GM23338 (cell line): ENCODE measurements around the gene AGAP1. TPM values are rescaled to one million over a fixed set of nuclear protein-coding genes. Genes with fewer than 3 reads are reported as not detected.

ENCODE experiments used
- ATAC-seq: fragments of 200-7000 bp; cut with Tn5 transposase; 3 replicates; pipeline ENCODE4 v1.9.1; 2020
- DNase-seq: peaks from one replicate; pipeline ENCODE4 v3.0.0-alpha.2; 2015; ENCODE audit warnings: low spot score
- H2AFZ ChIP-seq: fragments of 200-600 bp; sonication (generic); 2 replicates; pipeline ENCODE4 v1.8.0; 2016; ENCODE audit warnings: antibody characterized with exemption, mild to moderate bottlenecking, moderate library complexity
- H3F3A ChIP-seq: fragments of 200-600 bp; sonication (generic); replicated peaks from 2 replicates; pipeline ENCODE4 v1.8.0; 2017; ENCODE audit warnings: antibody characterized with exemption, mixed run types, low read depth
- H3K27ac ChIP-seq: fragments of 200-600 bp; sonication (generic); 2 replicates; pipeline ENCODE4 v1.6.1; 2016; ENCODE audit warnings: low read depth
- H3K27me3 ChIP-seq: fragments of 200-600 bp; sonication (generic); 2 replicates; pipeline ENCODE4 v1.8.0; 2016; ENCODE audit warnings: mild to moderate bottlenecking, mixed run types, moderate library complexity; ENCODE audit not compliant: insufficient read depth
- H3K36me3 ChIP-seq: fragments of 200-600 bp; sonication (generic); 2 replicates; pipeline ENCODE4 v1.8.0; 2016; ENCODE audit warnings: mild to moderate bottlenecking; ENCODE audit not compliant: insufficient read depth
- H3K4me1 ChIP-seq: fragments of 200-600 bp; sonication (generic); 2 replicates; pipeline ENCODE4 v1.8.0; 2016; ENCODE audit warnings: mild to moderate bottlenecking, moderate library complexity; ENCODE audit not compliant: insufficient read depth
- H3K4me2 ChIP-seq: fragments of 200-600 bp; sonication (generic); 2 replicates; pipeline ENCODE4 v1.7.1; 2017; ENCODE audit warnings: mixed run types
- H3K4me3 ChIP-seq: fragments of 200-600 bp; sonication (generic); 2 replicates; pipeline ENCODE4 v1.6.1; 2016; ENCODE audit warnings: mixed run types
- H3K79me2 ChIP-seq: fragments of 200-600 bp; sonication (generic); replicated peaks from 2 replicates; pipeline ENCODE4 v1.8.0; 2017; ENCODE audit warnings: mild to moderate bottlenecking; ENCODE audit not compliant: insufficient read depth
- H3K9me2 ChIP-seq: fragments of 200-600 bp; sonication (generic); 2 replicates; pipeline ENCODE4 v1.8.0; 2017; ENCODE audit not compliant: insufficient read depth
- H4K20me1 ChIP-seq: fragments of 200-600 bp; sonication (generic); replicated peaks from 2 replicates; pipeline ENCODE4 v1.8.0; 2017; ENCODE audit warnings: mild to moderate bottlenecking; ENCODE audit not compliant: insufficient read depth
- H3K27ac Mint-ChIP-seq: 2 replicates; pipeline ENCODE4 v1.8.0; 2020; ENCODE audit warnings: inconsistent platforms, mild to moderate bottlenecking, moderate library complexity, mixed read lengths
- H3K27me3 Mint-ChIP-seq: 3 replicates; pipeline ENCODE4 v1.8.0; 2022; ENCODE audit warnings: low read depth, mild to moderate bottlenecking, moderate library complexity, mixed read lengths, inconsistent platforms; ENCODE audit not compliant: insufficient read depth, poor library complexity
- H3K36me3 Mint-ChIP-seq: 3 replicates; pipeline ENCODE4 v1.8.0; 2021; ENCODE audit warnings: low read depth, mild to moderate bottlenecking, inconsistent platforms, moderate library complexity, mixed read lengths
- H3K4me1 Mint-ChIP-seq: 3 replicates; pipeline ENCODE4 v1.8.0; 2020; ENCODE audit warnings: mild to moderate bottlenecking, inconsistent platforms, mixed read lengths
- H3K4me3 Mint-ChIP-seq: 3 replicates; pipeline ENCODE4 v1.8.0; 2021; ENCODE audit warnings: moderate library complexity, mild to moderate bottlenecking, inconsistent platforms, mixed read lengths
- H3K9me3 Mint-ChIP-seq: 3 replicates; pipeline ENCODE4 v1.8.0; 2020; ENCODE audit warnings: moderate library complexity, mild to moderate bottlenecking, inconsistent platforms, mixed read lengths
- CREB1 ChIP-seq: fragments of 250-450 bp; sonication (Bioruptor Pico); IDR thresholded peaks from 2 replicates; pipeline ENCODE4 v1.5.0; 2020; ENCODE audit warnings: low read depth, mild to moderate bottlenecking, moderate library complexity
- CTCF ChIP-seq, 2 experiments: fragments of 200-600 bp in 1 of 2; sonication (generic) in 1 of 2; conservative IDR thresholded peaks; 2 replicates each; pipeline versions ENCODE4 v1.5.1 to v1.6.1; 2016 to 2017; ENCODE audit warnings: antibody characterized with exemption in 2 of 2, low read depth in 2 of 2, mild to moderate bottlenecking in 2 of 2, moderate library complexity in 1 of 2
- ETS1 ChIP-seq: IDR thresholded peaks from 2 replicates; pipeline ENCODE4 v1.6.1; 2016; ENCODE audit warnings: antibody characterized with exemption
- EZH2 ChIP-seq: fragments of 200-600 bp; sonication (generic); IDR thresholded peaks from one replicate; pipeline ENCODE4 v1.8.0; 2017; ENCODE audit warnings: antibody characterized with exemption, mild to moderate bottlenecking, low read depth; ENCODE audit not compliant: unreplicated experiment
- EZH2phosphoT487 ChIP-seq: fragments of 200-600 bp; sonication (generic); IDR thresholded peaks from one replicate; pipeline ENCODE4 v1.8.1; 2018; ENCODE audit warnings: antibody characterized with exemption; ENCODE audit not compliant: unreplicated experiment
- JUNB ChIP-seq: IDR thresholded peaks from one replicate; pipeline ENCODE4 v1.6.1; 2016; ENCODE audit warnings: antibody characterized with exemption; ENCODE audit not compliant: unreplicated experiment
- NANOG ChIP-seq: IDR thresholded peaks from 2 replicates; pipeline ENCODE4 v1.6.1; 2016; ENCODE audit warnings: antibody characterized with exemption, borderline replicate concordance
- POLR2AphosphoS5 ChIP-seq: IDR thresholded peaks from 2 replicates; pipeline ENCODE4 v1.6.1; 2016; ENCODE audit warnings: antibody characterized with exemption, low read depth
- REST ChIP-seq: IDR thresholded peaks from one replicate; pipeline ENCODE4 v1.6.1; 2018; ENCODE audit warnings: antibody characterized with exemption; ENCODE audit not compliant: unreplicated experiment
- STAT1 ChIP-seq: IDR thresholded peaks from one replicate; pipeline ENCODE4 v1.6.1; 2016; ENCODE audit warnings: antibody characterized with exemption; ENCODE audit not compliant: unreplicated experiment
- ZNF114 ChIP-seq: fragments of 250-450 bp; sonication (Bioruptor Pico); IDR thresholded peaks from 2 replicates; pipeline ENCODE4 v1.5.0; 2020; ENCODE audit warnings: mild to moderate bottlenecking, moderate library complexity
- ZNF331 ChIP-seq: fragments of 250-450 bp; sonication (Bioruptor Pico); IDR thresholded peaks from 2 replicates; pipeline ENCODE4 v1.5.0; 2020; ENCODE audit warnings: low read depth, mild to moderate bottlenecking, moderate library complexity
- polyA plus RNA-seq: library from polyadenylated mRNA; unstranded; fragments of >200 nt; fragmentation: Nextera tagmentation; extraction: Ambion mirVana; gene quantifications from 2 replicates; pipeline ENCODE4 v1.2.1, GENCODE V29; 2016
- total RNA-seq: library from RNA; depleted of rRNA; stranded (reverse); fragments of >200 nt; shearing (Covaris generic); gene quantifications from 2 replicates; pipeline ENCODE4 v1.2.3, GENCODE V29; 2014

The AGAP1 gene
- total and polyA plus RNA-seq, 2 experiments from 2014 or later = 13.3 to 27.9 TPM

GRCh38 chr2:235554385-235554784, 60.5 kb downstream of the AGAP1 start:
- no peak overlapping the region for H3K27ac ChIP-seq
- peaks cover 9% of the 10 kb centered on the region for H3K4me1 ChIP-seq
- no peak for DNase-seq
- no peak for ATAC-seq
- no peak overlapping the region for H3K4me2 ChIP-seq
- H2AFZ ChIP-seq = no peak overlapping the region
- no peaks in the 10 kb centered on the region for H3K27me3 ChIP-seq
- no peaks in the 10 kb centered on the region for H3K36me3 ChIP-seq
- peaks cover 11% of the 10 kb centered on the region for H4K20me1 ChIP-seq
- H3K27me3 Mint-ChIP-seq = peaks cover 12% of the 10 kb centered on the region
- H3K4me3 Mint-ChIP-seq = no peak overlapping the region
- no peaks in the 10 kb centered on the region for H3K9me3 Mint-ChIP-seq
- no peaks in the 10 kb centered on the region for H3F3A ChIP-seq
- no peak overlapping the region for H3K27ac Mint-ChIP-seq
- no peaks in the 10 kb centered on the region for H3K36me3 Mint-ChIP-seq
- peaks cover 50% of the 10 kb centered on the region for H3K4me1 Mint-ChIP-seq
- peaks cover 97% of the 10 kb centered on the region for H3K79me2 ChIP-seq
- TF ChIP-seq EZH2 = no peak
- TF ChIP-seq ETS1 = no peak
- no peak for TF ChIP-seq POLR2AphosphoS5
- no peak for TF ChIP-seq CREB1 (CRISPR knock-in tag)
- TF ChIP-seq CTCF (conservative IDR thresholded peaks at IDR 0.05; ENCODE audit: low read depth in 2 of 2) = no peak
- no peak for TF ChIP-seq JUNB
- TF ChIP-seq EZH2phosphoT487 = no peak
- no peak for TF ChIP-seq ZNF331
- H3K4me3 ChIP-seq = no peak overlapping the region
- no peaks in the 10 kb centered on the region for H3K9me2 ChIP-seq

- H2AFZ ChIP-seq = no peak overlapping the region
- no peaks in the 10 kb centered on the region for H3K27me3 ChIP-seq
- no peaks in the 10 kb centered on the region for H3K9me2 ChIP-seq
- H3K4me1 ChIP-seq = peaks cover 9% of the 10 kb centered on the region
- H3K4me2 ChIP-seq = no peak overlapping the region
- no peak overlapping the region for H3K4me3 ChIP-seq
- H3K27ac ChIP-seq = no peak overlapping the region
- peaks cover 11% of the 10 kb centered on the region for H4K20me1 ChIP-seq
- Mint-ChIP-seq H3K4me3 (no peak overlapping the region), H3K27me3 (peaks cover 12% of the 10 kb centered on the region), H3K9me3 (no peaks in the 10 kb centered on the region), H3K4me1 (peaks cover 45% of the 10 kb centered on the region), H3K27ac (no peak overlapping the region), H3K36me3 (no peaks in the 10 kb centered on the region)
- H3F3A ChIP-seq = no peaks in the 10 kb centered on the region
- DNase-seq (no peak), ATAC-seq (no peak)
- no peaks in the 10 kb centered on the region for H3K36me3 ChIP-seq
- H3K79me2 ChIP-seq = peaks cover 97% of the 10 kb centered on the region
- TF ChIP-seq CREB1 (CRISPR knock-in tag) (no peak), ZNF331 (no peak), EZH2 (no peak), NANOG (no peak), REST (no peak), STAT1 (no peak), ZNF114 (CRISPR knock-in tag) (no peak), CTCF (conservative IDR thresholded peaks at IDR 0.05; ENCODE audit: low read depth in 2 of 2) (no peak), ETS1 (no peak)
Observed at GRCh38 chr2:235554936-235555335, 61.1 kb downstream of the AGAP1 start.
